Measurements from ENCODE around the gene GTPBP6. TPM values are rescaled to one million over a fixed set of nuclear protein-coding genes. Genes with fewer than 3 reads are reported as not detected.
A peak's percentile ranks its signal among the peaks of the same experiment; 100 is the strongest.
"Not testable (repeated sequence)": the region's sequence is repeated elsewhere in the genome, so short reads cannot be mapped to it uniquely, and the experiment has no call there.

GTPBP6 gene
- total RNA-seq, 6 experiments from 2014 or later: 20.9 to 32.8 (median 23.2) TPM

DNA sequence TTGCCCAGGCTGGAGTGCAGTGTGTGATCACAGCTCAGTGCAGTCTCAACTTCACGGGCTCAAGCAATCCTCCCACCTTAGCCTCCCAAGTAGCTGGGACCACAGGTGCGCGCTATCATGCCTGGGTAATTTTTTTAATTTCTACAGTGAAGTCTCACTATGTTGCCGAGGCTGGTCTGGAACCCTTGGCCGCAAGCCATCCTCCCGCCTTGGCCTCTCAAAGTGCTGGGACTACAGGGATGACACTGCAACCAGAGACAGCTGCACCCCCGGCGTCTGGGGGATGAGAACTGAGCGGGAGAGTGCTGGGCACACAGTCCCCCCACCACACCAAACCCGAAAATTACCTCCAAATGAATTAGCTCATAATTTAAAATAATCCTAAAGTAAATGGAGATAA, 33.1 kb upstream of the GTPBP6 start:
- no peaks in the 10 kb centered on the region for H3K36me3 ChIP-seq
- H3K9me3 ChIP-seq: no peaks in the 10 kb centered on the region
- intact Hi-C loops (cut with DNase I): no loop called here
- no peaks in the 10 kb centered on the region for H3K4me1 ChIP-seq
- no peak for ATAC-seq
- no peak overlapping the region for H3K4me3 ChIP-seq
- no peaks in the 10 kb centered on the region for H3K27me3 ChIP-seq
- 94% methylated on average over 6 of the region's 10 CpGs for WGBS (ENCODE audit: insufficient coverage, low coverage, low lambda C conversion rate, missing lambda C conversion rate)
- DNase-seq: peak in 2 of 3 donors; percentile 12 to 32
- H3K27ac ChIP-seq: no peak overlapping the region
- TF ChIP-seq, protein P1, sequence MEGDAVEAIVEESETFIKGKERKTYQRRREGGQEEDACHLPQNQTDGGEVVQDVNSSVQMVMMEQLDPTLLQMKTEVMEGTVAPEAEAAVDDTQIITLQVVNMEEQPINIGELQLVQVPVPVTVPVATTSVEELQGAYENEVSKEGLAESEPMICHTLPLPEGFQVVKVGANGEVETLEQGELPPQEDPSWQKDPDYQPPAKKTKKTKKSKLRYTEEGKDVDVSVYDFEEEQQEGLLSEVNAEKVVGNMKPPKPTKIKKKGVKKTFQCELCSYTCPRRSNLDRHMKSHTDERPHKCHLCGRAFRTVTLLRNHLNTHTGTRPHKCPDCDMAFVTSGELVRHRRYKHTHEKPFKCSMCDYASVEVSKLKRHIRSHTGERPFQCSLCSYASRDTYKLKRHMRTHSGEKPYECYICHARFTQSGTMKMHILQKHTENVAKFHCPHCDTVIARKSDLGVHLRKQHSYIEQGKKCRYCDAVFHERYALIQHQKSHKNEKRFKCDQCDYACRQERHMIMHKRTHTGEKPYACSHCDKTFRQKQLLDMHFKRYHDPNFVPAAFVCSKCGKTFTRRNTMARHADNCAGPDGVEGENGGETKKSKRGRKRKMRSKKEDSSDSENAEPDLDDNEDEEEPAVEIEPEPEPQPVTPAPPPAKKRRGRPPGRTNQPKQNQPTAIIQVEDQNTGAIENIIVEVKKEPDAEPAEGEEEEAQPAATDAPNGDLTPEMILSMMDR (IDR thresholded peaks at IDR 0.05): no peak
- no peak for TF ChIP-seq POLR2A (IDR thresholded peaks at IDR 0.05)

DNA sequence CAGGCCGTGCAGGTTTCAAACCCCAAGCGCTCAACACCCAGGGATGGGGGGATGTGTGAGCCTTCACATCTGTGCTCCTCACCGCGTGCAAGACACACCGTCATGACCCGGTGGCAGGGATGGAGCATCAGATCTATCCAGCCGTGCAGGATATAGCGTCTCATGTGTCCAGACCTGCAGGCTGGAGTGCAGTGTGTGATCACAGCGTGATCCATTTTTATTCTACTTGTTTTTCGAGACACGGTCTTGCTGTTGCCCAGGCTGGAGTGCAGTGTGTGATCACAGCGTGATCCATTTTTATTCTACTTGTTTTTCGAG, 32.7 kb upstream of the GTPBP6 start:
- H3K27me3 ChIP-seq; intact Hi-C loops (cut with DNase I); H3K36me3 ChIP-seq; H3K9me3 ChIP-seq; H3K27ac ChIP-seq; H3K4me3 ChIP-seq; ATAC-seq; H3K4me1 ChIP-seq; DNase-seq: not testable (repeated sequence)
- 100% methylated on average over 4 of the region's 13 CpGs for WGBS (ENCODE audit: insufficient coverage, low coverage, low lambda C conversion rate, missing lambda C conversion rate)

DNA sequence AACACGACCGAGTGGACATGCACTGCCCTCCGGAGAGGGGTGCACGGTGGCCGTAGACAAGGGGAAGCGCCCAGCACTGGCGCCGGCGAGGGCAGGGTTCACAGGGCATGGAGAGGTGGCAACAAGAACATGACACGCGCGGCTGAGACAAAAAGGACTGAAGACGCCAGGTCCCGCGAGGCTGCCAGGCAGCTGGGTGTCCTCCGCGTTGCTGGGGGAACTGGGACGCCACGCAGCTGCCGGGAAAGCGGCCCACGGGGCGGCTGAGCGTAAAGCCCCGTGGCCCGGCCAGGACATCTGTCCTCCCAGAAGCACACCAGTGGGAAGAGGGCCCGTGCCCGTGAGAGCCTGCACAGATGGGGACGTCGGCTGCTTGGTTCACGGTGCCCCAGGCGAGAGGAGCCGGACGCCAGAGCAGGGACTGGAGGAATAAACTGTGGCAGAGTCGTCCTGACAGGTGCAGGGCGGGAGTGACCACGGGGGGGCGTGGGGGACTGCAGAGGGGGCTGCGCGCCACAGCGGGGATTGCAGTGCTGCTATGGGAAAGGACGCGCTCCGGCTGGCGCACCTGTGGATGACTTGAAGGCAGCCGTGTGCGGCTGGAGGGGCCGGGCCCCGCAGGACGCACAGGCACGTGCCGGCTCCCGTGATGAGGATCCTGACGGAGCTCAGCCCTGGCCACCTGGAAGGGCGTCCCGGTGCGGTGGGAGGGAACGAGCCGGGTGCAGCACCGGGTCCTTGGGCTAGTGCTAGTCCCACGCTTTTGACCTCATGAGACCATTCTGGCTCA, 32.1 kb upstream of the GTPBP6 start:
- Histone ChIP-seq H3K4me3 (no peak overlapping the region), H3K4me1 (no peaks in the 10 kb centered on the region), H3K27ac (no peak overlapping the region), H3K27me3 (no peaks in the 10 kb centered on the region), H3K9me3 (no peaks in the 10 kb centered on the region), H3K36me3 (no peaks in the 10 kb centered on the region)
- no peak for TF ChIP-seq POLR2A (IDR thresholded peaks at IDR 0.05)
- TF ChIP-seq, protein P1 (IDR thresholded peaks at IDR 0.05): no peak
- DNase-seq: peak in 2 of 3 donors; percentile 19 to 42
- intact Hi-C loops (cut with DNase I): no loop called here
- WGBS (ENCODE audit: insufficient coverage, low coverage, low lambda C conversion rate, missing lambda C conversion rate): 93% methylated on average over 13 of the region's 61 CpGs
- no peak for ATAC-seq

DNA sequence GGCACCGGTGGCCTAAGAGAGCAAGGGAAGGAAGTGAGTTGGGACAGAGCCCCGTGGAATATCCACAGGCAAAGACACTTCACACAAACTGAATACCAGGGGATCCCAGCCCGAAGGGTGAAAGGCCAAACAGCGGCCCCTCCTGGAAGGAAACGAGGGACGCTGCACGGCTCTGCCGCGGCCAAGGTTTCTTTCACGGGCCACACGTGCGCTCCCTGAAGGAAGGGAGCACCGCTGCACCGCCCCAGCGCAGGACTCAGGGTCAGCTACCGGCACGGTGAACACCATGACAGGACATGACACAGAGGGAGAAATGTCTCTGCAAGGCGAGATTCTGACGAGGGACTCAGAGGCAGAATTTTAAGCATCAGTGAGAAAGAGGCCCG, 31.5 kb upstream of the GTPBP6 start:
- Histone ChIP-seq H3K4me1 (no peaks in the 10 kb centered on the region), H3K27me3 (no peaks in the 10 kb centered on the region), H3K36me3 (no peaks in the 10 kb centered on the region), H3K9me3 (no peaks in the 10 kb centered on the region), H3K4me3 (no peak overlapping the region), H3K27ac (no peak overlapping the region)
- ATAC-seq (peak in 1 of 4 donors; percentile 25), DNase-seq (peak in 1 of 3 donors; percentile 16)
- no peak for TF ChIP-seq POLR2A (IDR thresholded peaks at IDR 0.05)
- TF ChIP-seq, protein P1 (IDR thresholded peaks at IDR 0.05): no peak
- intact Hi-C loops (cut with DNase I): no loop called here
- WGBS (ENCODE audit: insufficient coverage, low coverage, low lambda C conversion rate, missing lambda C conversion rate): 80% methylated on average over 2 of the region's 20 CpGs

DNA sequence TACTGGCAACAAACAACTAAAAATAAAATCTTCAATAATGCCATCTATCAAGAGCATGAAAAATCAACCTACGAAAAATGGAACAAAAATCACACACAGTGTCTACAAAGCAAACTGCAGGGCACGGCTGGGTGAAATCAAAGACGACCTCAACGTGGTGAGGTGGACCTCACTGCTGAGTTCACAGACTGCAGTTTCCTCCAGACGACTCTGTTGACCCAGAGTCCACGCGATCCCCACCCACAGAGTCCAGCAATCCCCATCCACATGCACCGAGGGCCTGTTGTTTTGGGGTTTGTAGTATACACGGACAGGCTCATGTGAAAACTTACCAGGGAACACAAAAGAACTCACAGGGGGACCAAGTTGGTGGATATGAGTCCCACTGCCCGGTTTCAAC, 31.1 kb upstream of the GTPBP6 start:
- H3K4me3 ChIP-seq: no peak overlapping the region
- DNase-seq (no peak), ATAC-seq (no peak)
- no peaks in the 10 kb centered on the region for H3K36me3 ChIP-seq
- no peaks in the 10 kb centered on the region for H3K27me3 ChIP-seq
- WGBS (ENCODE audit: insufficient coverage, low coverage, low lambda C conversion rate, missing lambda C conversion rate): 82% methylated on average over 10 of the region's 10 CpGs
- H3K9me3 ChIP-seq: no peaks in the 10 kb centered on the region
- intact Hi-C loops (cut with DNase I): no loop called here
- no peak overlapping the region for H3K27ac ChIP-seq
- no peak for TF ChIP-seq POLR2A (IDR thresholded peaks at IDR 0.05)
- TF ChIP-seq, protein P1 (IDR thresholded peaks at IDR 0.05): no peak
- H3K4me1 ChIP-seq: no peaks in the 10 kb centered on the region

Measured in right lobe of liver (tissue), 6 donors.